Measurements from ENCODE around the gene HACD4. TPM values are rescaled to one million over a fixed set of nuclear protein-coding genes. Genes with fewer than 3 reads are reported as not detected.
A peak's percentile ranks its signal among the peaks of the same experiment; 100 is the strongest.

The HACD4 gene
- total RNA-seq, 2 donors from 2014 or later = 1.6 to 2.1 TPM

DNA sequence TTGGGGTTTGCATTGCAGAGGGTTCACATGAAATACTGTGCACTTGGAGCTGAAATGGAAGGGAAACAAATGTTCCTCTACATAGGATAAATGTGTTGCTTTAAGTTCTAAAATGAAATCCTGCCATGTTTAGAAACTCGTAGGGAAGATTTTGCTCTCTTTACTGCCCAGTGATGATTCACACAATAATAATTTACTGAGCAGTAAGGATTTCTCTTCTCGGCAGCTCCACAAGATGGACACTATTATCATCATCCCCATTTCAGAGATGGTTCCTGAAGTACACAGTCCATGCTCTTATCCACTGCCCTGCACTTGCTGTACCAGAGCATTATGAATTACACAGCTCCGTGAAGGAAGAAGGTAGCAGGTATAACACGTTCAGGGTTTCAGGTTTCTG is 4.1 kb downstream of the HACD4 start:
- intact Hi-C loops (cut with DNase I) = no loop called here
- DNase-seq (ENCODE audit: low spot score) = no peak

DNA sequence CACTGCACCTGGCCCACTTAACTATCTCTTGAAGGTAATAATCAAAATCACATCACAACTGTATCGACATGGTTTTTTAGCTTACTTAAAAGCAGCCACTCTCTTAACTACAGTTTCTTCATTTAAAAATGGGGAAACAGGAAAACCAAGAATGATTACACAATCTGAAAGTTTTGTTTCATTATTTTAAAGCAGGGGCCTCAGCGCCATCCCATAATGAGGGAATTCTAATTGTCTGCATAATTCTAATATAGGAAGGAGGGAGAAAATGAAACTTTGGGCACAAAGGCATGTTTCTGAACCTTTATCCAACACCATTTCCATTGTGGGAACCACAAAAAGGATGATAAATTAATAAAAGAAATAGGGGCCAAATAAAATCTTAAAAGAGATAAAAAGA is 7.6 kb downstream of the HACD4 start:
- intact Hi-C loops (cut with DNase I) = no loop called here
- DNase-seq (ENCODE audit: low spot score) = no peak

DNA sequence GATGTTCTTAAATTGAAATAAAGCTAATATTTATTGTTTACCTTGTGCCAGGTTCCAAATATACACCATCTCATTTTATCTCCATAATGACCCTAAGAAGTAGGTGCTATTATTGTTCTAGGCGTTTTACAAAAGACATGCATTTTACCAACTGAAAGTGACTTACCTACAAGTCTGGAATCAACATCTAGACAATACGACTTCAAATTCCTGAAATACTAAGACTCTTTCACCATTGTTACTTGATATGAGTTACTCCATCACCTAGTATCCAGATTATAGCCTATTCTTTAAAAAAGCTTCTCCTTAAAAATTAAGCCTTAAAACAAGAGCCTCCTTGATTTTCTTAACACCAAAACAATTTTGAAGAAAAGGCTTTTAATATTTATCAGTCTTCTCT is 13.3 kb downstream of the HACD4 start:
- intact Hi-C loops (cut with DNase I) = no loop called here

GRCh38 chr9:21016701-21017491 is 14.5 kb downstream of the HACD4 start:
- no peak for DNase-seq (ENCODE audit: low spot score)
- intact Hi-C loops (cut with DNase I) = no loop called here

More for the DNA sequence above, 13.3 kb downstream of the HACD4 start:
- DNase-seq (ENCODE audit: low spot score) = no peak

DNA sequence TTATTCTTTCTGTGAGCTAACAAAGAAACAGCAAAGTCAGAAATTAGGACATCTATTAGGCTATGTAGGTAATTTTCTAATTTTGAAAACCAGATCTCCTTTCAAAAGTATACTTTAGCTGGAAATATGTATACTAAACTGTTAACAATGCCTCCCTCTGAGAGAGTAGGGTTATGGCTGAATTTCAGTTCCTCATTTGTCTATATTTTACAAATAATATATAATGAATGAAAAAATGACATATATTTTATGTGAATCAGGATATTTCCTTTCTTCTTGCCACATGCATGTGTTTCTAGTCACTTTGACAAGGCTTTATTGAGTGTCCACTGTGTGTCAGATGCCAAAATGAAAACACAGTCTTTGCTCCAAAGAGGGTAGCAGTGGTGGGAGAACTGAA is 15.4 kb downstream of the HACD4 start:
- intact Hi-C loops (cut with DNase I) = no loop called here
- no peak for DNase-seq (ENCODE audit: low spot score)

- no peak for DNase-seq (ENCODE audit: low spot score)
- intact Hi-C loops (cut with DNase I) = no loop called here
Measured at GRCh38 chr9:21015129-21015815, 16.2 kb downstream of the HACD4 start.

DNA sequence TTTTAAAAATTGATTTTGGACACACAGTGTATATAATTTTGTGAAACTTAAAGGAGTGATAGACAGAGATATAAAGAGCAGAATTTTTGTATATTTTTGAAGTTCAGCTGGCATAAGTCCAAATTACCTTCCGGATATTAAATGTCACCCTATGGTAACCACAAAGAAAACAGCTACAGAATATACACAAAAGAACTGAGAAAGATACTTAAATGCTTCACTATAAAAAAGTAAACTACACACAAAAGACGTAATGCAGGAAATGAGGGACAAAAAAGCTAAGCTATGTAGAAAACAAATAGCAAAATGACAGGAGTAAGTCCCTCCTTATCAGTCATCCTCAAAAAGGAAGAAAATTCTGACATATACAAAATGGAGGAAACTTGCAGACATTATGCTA is 29.4 kb downstream of the HACD4 start:
- intact Hi-C loops (cut with DNase I) = no loop called here
- no peak for DNase-seq (ENCODE audit: low spot score)

- intact Hi-C loops (cut with DNase I) = no loop called here
- no peak for DNase-seq (ENCODE audit: low spot score)
Measured at GRCh38 chr9:21001581-21001980, 29.9 kb downstream of the HACD4 start.

DNA sequence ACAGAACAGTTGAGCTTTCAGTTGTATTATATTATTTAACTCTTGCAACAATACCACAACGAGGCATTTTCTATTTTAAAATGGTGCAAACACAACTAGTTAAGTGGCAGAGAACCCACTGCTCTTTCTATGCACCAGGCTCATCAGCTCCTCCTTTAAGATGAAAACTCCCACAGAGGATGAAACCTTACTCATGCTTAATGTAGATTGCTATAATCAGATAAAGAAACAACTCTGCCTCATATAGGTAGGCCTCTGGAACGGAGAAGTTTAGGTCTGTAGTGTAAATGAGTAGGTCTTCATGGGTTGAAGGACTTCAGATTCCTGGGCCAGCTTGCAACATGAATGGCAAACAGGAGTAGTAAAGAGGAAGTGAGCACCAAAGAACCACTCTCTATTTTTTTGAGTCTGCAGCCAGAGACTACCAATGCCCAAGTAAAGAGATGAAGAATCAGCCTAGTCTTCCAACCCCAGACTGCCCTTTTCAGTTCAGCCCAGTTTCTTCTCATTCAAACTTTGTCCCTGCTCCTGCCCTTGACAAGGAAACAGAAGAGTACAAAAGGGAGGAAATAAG is 33.9 kb downstream of the HACD4 start:
- intact Hi-C loops (cut with DNase I) = no loop called here
- DNase-seq (ENCODE audit: low spot score) = no peak

DNA sequence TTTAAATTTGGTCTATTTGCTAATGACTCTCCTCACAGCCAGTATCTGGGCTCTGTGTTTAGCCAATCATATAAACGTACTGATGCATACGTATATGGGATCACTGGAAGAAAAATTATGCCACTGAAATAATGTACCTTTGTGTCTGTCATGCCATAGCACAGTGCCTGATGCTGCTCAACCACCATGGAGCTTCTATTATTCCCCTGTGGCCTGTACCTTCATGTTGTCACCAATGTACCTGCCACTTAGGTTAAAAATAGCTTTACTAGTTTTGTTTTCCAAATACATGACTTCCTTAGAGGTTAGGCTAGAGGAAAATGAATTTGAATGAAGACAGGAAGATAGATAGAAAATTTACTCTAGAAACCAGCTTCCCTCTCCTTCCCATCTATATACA is 34.6 kb downstream of the HACD4 start:
- intact Hi-C loops (cut with DNase I) = no loop called here
- DNase-seq (ENCODE audit: low spot score) = no peak

DNA sequence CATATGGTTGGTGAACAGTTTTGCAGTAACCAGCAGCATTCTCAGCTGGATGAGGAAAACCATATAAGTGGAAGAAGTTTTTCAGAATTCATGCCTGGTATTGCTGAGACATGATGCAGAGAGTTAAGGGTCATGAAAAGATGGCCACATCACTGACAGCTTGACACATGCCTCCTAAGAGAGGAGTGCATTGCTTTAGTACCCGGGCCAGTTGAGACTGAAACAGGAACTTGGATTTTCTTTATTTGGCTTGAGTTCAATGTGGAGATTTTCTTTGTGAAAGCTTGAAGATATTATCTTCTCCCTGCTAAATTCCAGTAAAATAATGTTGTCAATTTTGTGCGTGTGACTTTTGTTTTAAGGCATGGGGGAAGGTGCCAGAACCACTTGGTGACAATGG is 35.8 kb downstream of the HACD4 start:
- intact Hi-C loops (cut with DNase I) = no loop called here

DNA sequence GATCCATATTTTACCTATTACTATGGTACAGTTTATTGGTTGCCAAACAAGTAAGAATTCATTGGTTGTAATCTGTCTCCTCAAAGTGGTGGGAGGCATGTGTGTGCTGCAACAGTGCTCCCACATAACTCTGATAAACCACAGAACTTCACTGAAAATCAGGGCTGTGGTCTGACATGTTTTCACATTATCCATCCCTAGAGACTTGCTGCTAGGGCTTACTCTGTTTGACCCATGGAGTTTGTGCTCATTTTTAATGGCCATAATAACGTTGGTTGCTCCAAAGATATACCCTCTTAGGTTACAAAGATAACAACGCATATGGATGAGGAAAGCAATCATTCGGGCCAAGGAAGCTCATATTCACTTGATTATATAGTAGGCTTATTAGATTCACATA is 37.0 kb downstream of the HACD4 start:
- intact Hi-C loops (cut with DNase I) = no loop called here

More for the DNA sequence above, 35.8 kb downstream of the HACD4 start:
- DNase-seq (ENCODE audit: low spot score) = no peak

DNA sequence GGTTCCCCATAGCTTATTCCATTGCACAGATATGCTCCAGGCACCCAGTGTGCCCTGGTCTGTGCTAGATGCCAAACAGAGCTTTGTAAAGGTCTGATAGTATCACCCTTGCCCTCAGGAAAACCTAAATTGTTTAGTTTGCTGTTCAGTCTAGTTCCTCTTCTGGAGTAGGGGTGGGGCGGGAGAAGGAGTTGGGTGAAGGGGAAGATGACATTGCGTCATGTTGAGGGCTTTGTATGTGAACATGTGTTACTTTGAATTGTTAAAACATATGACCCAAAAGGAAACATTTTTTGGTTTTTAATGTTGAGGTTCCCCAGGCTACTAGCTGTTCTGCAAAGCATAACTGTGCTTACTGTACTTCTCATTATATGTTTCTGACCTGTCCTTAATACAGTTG is 40.6 kb downstream of the HACD4 start:
- intact Hi-C loops (cut with DNase I) = no loop called here
- DNase-seq (ENCODE audit: low spot score) = no peak

More for the DNA sequence above, 37.0 kb downstream of the HACD4 start:
- DNase-seq (ENCODE audit: low spot score) = no peak

DNA sequence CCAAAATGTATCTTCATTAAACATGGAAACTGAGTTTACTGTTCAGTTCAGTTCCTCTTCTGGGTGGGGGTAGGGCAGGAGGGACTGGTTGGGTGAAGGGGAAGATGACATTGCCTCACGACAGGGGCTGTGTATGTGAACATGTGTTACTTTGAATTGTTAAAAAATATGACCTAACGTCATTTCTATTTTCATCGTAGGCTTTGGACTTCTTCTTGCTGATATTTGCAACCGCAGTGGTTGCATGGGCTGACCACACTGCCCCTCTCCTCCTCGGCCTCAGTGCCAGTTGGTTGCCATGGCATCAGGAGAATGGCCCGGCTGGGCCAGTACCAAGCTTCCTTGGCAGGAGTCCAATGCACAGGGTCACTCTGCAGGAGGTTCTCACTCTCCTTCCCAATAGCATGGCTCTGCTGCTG is 41.5 kb downstream of the HACD4 start:
- intact Hi-C loops (cut with DNase I) = no loop called here
- peak; percentile 81 for DNase-seq (ENCODE audit: low spot score)

DNA sequence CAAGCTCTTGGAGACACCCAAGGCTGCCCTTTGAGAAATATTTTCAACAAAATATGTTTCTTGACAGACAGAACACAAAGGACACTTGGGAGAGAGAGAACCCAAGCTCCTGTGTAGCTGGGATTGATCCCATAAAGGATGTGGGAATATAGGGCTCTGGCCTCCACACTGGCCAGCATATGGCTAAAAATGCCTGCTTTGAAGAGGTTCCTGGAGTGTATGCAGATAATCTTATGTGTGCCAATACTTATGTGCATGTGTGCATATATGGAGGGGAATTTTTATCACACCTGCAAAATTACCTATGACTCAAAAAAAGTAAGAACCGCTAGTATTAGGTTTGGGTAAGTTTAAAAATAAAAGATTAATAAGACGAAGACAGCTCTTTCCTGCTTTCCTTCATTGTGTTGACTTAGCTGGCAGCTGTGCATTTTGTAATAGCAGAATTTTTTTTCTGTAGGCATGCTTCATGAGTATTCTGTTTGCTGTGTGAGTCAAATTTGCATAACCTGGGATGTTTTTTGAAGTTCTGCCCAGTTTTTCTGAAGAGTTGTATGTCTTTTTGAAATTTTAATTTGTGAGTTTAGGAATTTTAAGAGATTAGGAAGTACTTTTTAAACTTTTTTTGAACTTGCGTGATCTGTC is 42.6 kb downstream of the HACD4 start:
- intact Hi-C loops (cut with DNase I) = no loop called here
- no peak for DNase-seq (ENCODE audit: low spot score)

DNA sequence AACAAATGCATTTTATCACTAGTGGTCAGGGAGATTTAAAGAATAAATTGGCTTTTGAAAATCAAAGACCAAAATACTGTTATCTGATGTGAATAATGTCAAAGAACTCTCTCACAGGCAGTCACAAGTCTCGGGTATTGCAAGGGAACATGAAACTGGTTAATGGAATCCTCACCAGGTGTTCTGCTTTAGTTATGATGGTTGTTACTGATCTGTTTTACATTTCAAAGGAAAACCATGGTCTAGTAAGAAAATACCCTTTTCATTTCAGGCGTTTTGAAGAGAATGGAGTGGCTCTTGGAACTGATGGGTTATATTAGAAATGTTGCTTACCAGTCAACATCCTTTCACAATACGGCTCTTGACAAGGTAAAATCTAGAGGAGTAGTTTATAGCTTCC is 43.4 kb downstream of the HACD4 start:
- no peak for DNase-seq (ENCODE audit: low spot score)
- intact Hi-C loops (cut with DNase I) = no loop called here

DNA sequence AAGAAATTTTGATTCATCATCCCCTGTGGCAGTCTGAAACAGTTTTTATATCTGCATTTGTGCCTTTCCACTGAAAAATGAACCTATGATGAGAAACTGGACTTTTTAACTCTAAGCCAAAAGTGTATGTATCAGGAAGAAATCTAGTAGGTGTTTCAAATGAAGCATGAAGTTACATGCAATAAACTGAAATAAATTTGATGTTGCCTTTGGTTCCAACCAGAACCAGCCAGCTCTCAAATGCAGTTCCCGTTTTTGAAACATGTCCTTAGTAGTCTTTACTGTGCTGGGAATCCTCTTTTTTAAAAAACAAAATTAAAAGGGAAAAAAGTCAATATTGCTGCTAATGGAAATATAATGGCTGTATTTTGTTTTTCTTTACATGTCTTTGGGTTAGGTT is 43.9 kb downstream of the HACD4 start:
- intact Hi-C loops (cut with DNase I) = no loop called here
- DNase-seq (ENCODE audit: low spot score) = no peak

- DNase-seq (ENCODE audit: low spot score) = no peak
- intact Hi-C loops (cut with DNase I) = no loop called here
Measured at GRCh38 chr9:20985851-20986600, 45.4 kb downstream of the HACD4 start.

GRCh38 chr9:20984506-20984905 is 46.9 kb downstream of the HACD4 start:
- intact Hi-C loops (cut with DNase I) = no loop called here
- DNase-seq (ENCODE audit: low spot score) = no peak
